GM21529 (cell line): ENCODE measurements around the gene PRSS21.
A peak's percentile ranks its signal among the peaks of the same experiment; 100 is the strongest.

Experiments used
- ATAC-seq: cut with Tn5 transposase; IDR thresholded peaks from one replicate; pipeline ENCODE4 v1.9.1; 2021; ENCODE audit not compliant: unreplicated experiment

The PRSS21 gene

GRCh38 chr16:2816751-2817339 lies at the start of gene PRSS21:
PRSS21 (plus strand) TSS chr16:2817237; CDS start chr16:2817269, 32 bp downstream.
- ATAC-seq: no peak

GRCh38 chr16:2767891-2768290 lies 49.1 kb upstream of the PRSS21 start:
- ATAC-seq: no peak

GRCh38 chr16:2768403-2769089 lies 48.5 kb upstream of the PRSS21 start:
- ATAC-seq: no peak

- ATAC-seq: no peak
Measured at GRCh38 chr16:2769100-2769529, 47.9 kb upstream of the PRSS21 start.

GRCh38 chr16:2769675-2770056 lies 47.4 kb upstream of the PRSS21 start:
- ATAC-seq: no peak

GRCh38 chr16:2770057-2770951 lies 46.7 kb upstream of the PRSS21 start:
- no peak for ATAC-seq

- ATAC-seq: no peak
Measured at GRCh38 chr16:2771496-2772402, 45.3 kb upstream of the PRSS21 start.

GRCh38 chr16:2773188-2773968 lies 43.7 kb upstream of the PRSS21 start:
- ATAC-seq: no peak

GRCh38 chr16:2774161-2774891 lies 42.7 kb upstream of the PRSS21 start:
- ATAC-seq: no peak

- ATAC-seq: no peak
Measured at GRCh38 chr16:2775131-2775716, 41.8 kb upstream of the PRSS21 start.

GRCh38 chr16:2775765-2776499 lies 41.1 kb upstream of the PRSS21 start:
- no peak for ATAC-seq

GRCh38 chr16:2776500-2777139 lies 40.4 kb upstream of the PRSS21 start:
- peak; percentile 22 for ATAC-seq

GRCh38 chr16:2777231-2777902 lies 39.7 kb upstream of the PRSS21 start, which contains the start of gene ELOB:
ELOB (minus strand) TSS chr16:2777280; CDS start chr16:2777239, 41 bp downstream.
- peak; percentile 75 for ATAC-seq

GRCh38 chr16:2777903-2778629 lies 39.0 kb upstream of the PRSS21 start:
- peak; percentile 11 for ATAC-seq

GRCh38 chr16:2778630-2778958 lies 38.4 kb upstream of the PRSS21 start:
- no peak for ATAC-seq

GRCh38 chr16:2779151-2779920 lies 37.7 kb upstream of the PRSS21 start:
- no peak for ATAC-seq
